Muscle layer of duodenum (tissue), 2 donors: ENCODE data around the gene RMC1.

Source experiments
- H3K27ac ChIP-seq: one replicate; pipeline ENCODE4 v1.7.0; 2013; ENCODE audit warnings: mild to moderate bottlenecking, low read length
- H3K27me3 ChIP-seq: one replicate; pipeline ENCODE4 v1.7.0; 2013; ENCODE audit warnings: low read depth, mild to moderate bottlenecking, control low read depth, low read length
- H3K36me3 ChIP-seq, 2 donors: one replicate each; pipeline ENCODE4 v1.7.0; 2013; ENCODE audit warnings: low read length in 2 of 2, control low read depth in 1 of 2, mild to moderate bottlenecking in 1 of 2; ENCODE audit not compliant: insufficient read depth in 2 of 2, control insufficient read depth in 1 of 2
- H3K4me1 ChIP-seq, 2 donors: one replicate each; pipeline ENCODE4 v1.7.0; 2013; ENCODE audit warnings: low read length in 2 of 2, mild to moderate bottlenecking in 2 of 2, control low read depth in 1 of 2, moderate library complexity in 1 of 2; ENCODE audit not compliant: insufficient read depth in 2 of 2, control insufficient read depth in 1 of 2
- H3K4me3 ChIP-seq, 2 donors: one replicate each; pipeline ENCODE4 v1.7.0; 2013; ENCODE audit warnings: low read length in 2 of 2, low read depth in 1 of 2, mild to moderate bottlenecking in 1 of 2
- H3K9me3 ChIP-seq, 2 donors: one replicate each; pipeline ENCODE4 v1.7.0; 2013; ENCODE audit warnings: low read length in 2 of 2, control low read depth in 1 of 2, mild to moderate bottlenecking in 1 of 2; ENCODE audit not compliant: control insufficient read depth in 1 of 2
- donor health status: healthy.

The RMC1 gene

DNA sequence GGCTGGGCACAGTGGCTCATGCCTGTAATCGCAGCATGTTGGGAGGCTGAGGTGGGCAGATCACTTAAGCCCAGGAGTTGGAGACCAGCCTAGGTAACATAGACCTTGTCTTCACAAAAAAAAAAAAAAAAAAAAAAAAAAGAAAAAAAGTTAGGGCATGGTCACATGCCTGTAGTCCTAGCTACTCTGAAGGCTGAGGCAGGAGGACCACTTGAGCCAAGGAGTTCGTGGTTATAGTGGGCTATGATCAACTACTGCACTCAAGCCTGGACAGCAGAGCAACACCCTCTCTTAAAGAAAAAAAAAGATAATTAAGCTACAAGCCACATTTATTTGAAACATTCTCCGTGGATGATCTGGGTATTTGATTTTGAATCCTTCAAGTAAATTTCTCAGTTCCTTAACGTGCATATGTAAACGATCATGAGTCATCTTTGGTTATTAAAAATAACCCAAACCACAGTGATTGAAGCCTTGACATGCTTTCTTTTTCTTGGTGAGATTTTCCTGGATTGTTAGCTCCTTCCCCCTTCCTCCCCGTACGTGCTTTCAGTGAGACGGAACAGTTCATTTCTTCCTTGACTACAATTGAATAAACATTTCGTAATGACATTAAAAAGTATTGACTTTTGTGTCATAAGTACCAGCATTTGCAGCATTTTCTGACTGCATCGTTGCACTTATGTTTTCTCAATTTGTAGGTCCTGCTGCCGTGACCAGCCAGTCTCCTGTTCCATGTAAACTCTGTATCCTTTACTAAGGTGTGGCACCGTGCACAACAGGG lies 20.3 kb downstream of the RMC1 start:
- Histone ChIP-seq H3K4me1 (no peaks in the 10 kb centered on the region), H3K27me3 (no peaks in the 10 kb centered on the region), H3K36me3 (peaks cover 66 to 80% of the 10 kb centered on the region in 2 donors), H3K4me3 (no peak overlapping the region), H3K27ac (no peak overlapping the region), H3K9me3 (no peaks in the 10 kb centered on the region)

DNA sequence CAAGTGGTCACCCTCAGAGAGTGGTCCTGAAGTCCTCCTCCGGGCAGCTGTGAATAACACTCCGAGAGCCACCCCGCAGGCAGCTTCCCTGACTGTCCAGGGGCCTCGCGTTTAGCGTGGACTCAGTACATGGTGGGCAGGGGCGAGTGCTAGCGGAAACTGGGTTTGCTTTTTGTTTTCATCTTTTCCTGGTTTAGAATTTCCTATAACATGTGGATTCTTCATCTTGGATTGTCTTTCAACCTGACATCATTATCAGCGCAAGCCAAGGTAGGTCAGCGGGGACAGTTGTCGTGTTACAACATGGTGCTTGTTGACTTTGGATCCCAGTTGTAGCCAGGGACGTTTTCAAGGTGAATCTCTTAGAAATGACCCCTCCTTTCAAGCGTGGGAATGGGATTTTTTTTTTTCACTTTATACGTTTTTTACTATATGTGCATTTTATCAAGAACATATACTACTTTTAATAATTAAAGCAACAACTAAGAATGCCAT lies 20.9 kb downstream of the RMC1 start:
- Histone ChIP-seq H3K4me1 (no peaks in the 10 kb centered on the region), H3K27ac (no peak overlapping the region), H3K4me3 (no peak overlapping the region), H3K36me3 (peaks cover 67 to 78% of the 10 kb centered on the region in 2 donors), H3K9me3 (no peaks in the 10 kb centered on the region), H3K27me3 (no peaks in the 10 kb centered on the region)

DNA sequence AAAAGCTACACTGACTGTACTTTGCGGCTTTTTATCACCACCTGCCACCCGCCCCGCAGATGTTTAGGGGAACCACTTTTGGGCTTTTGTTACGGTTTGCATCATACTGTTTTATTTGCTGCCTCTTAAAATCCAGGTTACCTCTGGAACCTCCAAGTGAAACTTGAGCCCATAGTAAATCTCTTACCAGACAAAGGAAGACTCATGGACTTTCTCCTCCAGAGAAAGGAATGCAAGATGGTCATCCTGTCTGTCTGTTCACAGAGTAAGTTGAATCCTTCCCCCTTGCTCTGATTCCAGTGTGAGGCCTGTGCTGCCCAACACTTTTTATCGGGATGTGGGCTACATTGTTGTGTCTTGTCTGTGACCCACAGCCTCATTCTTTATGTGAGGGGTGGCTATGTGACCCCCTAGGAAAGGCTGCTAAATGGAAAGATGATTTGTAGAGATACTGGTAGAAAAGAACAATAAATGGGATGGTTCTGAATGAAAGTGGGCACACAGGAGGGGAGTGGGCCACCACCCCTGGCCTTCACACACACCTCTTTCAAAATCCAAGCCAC lies 23.3 kb downstream of the RMC1 start:
- no peaks in the 10 kb centered on the region for H3K27me3 ChIP-seq

DNA sequence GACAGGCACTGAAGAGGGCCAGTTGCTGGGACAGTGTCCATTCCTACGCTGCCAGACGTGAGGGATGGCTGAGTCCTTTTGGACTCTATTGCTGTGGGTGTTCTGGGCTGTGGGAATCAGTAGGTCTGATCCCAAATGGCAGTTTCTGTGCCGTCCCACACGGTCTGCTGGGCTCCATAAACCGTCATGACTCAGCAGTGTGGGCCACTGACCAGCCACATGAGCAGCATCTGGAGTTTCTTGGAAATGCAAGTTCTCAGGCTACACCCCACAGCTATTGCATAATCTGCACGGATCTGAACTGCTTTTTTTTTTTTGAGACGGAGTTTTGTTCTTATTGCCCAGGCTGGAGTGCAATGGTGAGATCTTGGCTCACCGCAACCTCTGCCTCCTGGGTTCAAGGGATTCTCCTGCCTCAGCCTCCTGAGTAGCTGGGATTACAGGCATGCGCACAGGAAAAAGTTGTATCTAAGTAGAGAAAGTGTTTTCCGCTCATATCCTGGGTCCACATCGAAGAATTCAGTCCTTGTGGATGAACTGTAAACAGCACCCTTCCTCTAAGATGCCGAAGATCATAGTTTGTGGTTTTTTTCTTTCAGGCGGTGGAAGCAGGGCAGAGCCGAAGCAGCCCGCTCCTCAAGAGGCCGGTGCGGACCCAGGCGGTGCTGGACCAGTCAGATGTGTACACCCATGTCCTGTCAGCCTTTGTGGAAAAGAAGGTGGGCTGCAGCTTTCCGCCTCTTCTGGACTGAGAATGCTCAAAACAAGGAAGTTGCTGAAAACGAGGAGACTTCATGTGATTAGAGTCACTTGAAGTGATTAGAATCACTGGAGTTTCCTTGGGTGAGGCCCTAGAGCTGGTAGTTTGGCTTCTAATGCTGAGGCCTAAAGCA lies 25.5 kb downstream of the RMC1 start:
- H3K36me3 ChIP-seq = peaks cover 66 to 84% of the 10 kb centered on the region in 2 donors
- H3K4me1 ChIP-seq = peaks cover 0 to 7% of the 10 kb centered on the region in 2 donors
- H3K4me3 ChIP-seq = no peak overlapping the region
- H3K27me3 ChIP-seq = no peaks in the 10 kb centered on the region
- no peaks in the 10 kb centered on the region for H3K9me3 ChIP-seq
- no peak overlapping the region for H3K27ac ChIP-seq

More for the DNA sequence above, 23.3 kb downstream of the RMC1 start:
- H3K27ac ChIP-seq = no peak overlapping the region
- H3K9me3 ChIP-seq = no peaks in the 10 kb centered on the region
- no peaks in the 10 kb centered on the region for H3K4me1 ChIP-seq
- H3K4me3 ChIP-seq = no peak overlapping the region
- peaks cover 72 to 78% of the 10 kb centered on the region in 2 donors for H3K36me3 ChIP-seq

DNA sequence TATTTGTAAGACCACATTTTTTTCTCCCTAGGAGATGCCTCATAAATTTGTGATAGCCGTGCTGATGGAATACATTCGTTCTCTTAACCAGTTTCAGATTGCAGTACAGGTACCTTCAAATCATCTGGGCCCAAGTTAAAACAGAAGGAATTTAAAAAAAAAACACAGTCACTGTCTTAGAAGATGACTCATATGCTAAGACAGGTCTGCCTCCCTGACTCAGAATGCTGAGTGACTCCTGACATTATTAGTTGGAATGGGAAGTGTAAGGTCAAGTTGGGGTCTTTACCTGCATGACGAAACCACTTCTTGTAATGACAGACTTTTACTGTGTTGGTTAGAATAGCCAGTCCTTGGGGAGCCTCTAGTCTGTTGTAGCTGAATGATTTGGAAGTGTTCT lies 26.3 kb downstream of the RMC1 start:
- H3K4me1 ChIP-seq = peaks cover 0 to 7% of the 10 kb centered on the region in 2 donors
- no peak overlapping the region for H3K27ac ChIP-seq
- peaks cover 66 to 87% of the 10 kb centered on the region in 2 donors for H3K36me3 ChIP-seq
- H3K27me3 ChIP-seq = no peaks in the 10 kb centered on the region
- no peak overlapping the region for H3K4me3 ChIP-seq
- H3K9me3 ChIP-seq = no peaks in the 10 kb centered on the region

DNA sequence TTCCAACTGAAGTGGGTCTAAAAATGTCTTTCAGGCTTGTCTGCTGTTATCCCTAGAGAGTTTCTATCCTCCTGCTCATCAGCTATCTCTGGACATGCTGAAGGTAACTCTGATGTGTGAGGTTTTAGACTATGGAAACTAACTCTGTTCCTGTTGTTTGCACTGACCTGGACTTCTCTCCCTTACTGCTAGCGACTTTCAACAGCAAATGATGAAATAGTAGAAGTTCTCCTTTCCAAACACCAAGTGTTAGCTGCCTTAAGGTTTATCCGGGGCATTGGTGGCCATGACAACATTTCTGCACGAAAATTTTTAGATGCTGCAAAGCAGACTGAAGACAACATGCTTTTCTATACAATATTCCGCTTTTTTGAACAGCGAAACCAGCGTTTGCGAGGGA lies 26.9 kb downstream of the RMC1 start:
- H3K4me3 ChIP-seq = no peak overlapping the region
- no peaks in the 10 kb centered on the region for H3K27me3 ChIP-seq
- no peaks in the 10 kb centered on the region for H3K9me3 ChIP-seq
- peaks cover 71 to 93% of the 10 kb centered on the region in 2 donors for H3K36me3 ChIP-seq
- H3K27ac ChIP-seq = no peak overlapping the region
- peaks cover 0 to 7% of the 10 kb centered on the region in 2 donors for H3K4me1 ChIP-seq

DNA sequence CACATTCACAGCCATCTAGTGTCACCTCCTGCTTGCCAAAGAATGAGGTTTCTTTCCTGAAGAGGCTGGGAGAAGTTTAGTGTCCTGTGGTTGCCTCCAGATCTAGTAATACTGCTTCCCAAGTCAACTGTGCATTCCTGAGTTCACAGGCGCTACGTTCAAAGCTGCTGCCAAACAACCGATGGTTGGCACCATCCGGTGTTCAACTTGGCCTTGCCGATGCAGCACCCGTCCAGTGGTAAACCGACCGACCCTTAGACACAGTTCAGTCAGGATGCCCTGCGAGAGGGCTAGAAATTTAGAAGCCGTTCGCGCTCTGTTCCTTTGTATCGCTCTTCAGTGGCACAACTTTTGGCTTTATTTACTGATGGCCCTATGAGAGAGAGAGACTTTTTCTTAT lies 28.6 kb downstream of the RMC1 start:
- no peaks in the 10 kb centered on the region for H3K9me3 ChIP-seq
- peaks cover 80 to 93% of the 10 kb centered on the region in 2 donors for H3K36me3 ChIP-seq
- no peaks in the 10 kb centered on the region for H3K27me3 ChIP-seq
- H3K4me1 ChIP-seq = peaks cover 0 to 7% of the 10 kb centered on the region in 2 donors
- H3K27ac ChIP-seq = no peak overlapping the region
- no peak overlapping the region for H3K4me3 ChIP-seq

DNA sequence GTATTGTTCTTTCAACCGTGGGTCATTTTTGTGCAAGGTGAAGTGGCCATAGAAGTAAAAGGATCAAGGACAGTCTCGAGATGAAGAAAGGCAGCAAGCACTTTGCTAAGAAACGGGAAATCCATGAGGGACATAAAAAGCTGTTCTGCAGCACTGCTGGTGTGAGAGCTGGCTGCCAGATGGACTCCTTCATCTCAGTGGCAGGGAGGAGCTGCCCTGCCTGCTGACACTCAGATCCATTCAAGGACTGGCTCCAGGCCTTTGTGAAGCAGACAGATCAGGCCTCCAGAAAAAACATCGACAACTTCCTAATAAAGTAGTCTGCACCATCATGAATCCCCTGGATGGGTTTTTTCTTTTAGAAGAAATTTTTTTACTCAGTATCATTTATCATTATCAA lies 29.5 kb downstream of the RMC1 start:
- H3K36me3 ChIP-seq = peaks cover 83 to 95% of the 10 kb centered on the region in 2 donors
- H3K9me3 ChIP-seq = no peaks in the 10 kb centered on the region
- peaks cover 0 to 7% of the 10 kb centered on the region in 2 donors for H3K4me1 ChIP-seq
- H3K4me3 ChIP-seq = no peak overlapping the region
- no peaks in the 10 kb centered on the region for H3K27me3 ChIP-seq
- no peak overlapping the region for H3K27ac ChIP-seq

DNA sequence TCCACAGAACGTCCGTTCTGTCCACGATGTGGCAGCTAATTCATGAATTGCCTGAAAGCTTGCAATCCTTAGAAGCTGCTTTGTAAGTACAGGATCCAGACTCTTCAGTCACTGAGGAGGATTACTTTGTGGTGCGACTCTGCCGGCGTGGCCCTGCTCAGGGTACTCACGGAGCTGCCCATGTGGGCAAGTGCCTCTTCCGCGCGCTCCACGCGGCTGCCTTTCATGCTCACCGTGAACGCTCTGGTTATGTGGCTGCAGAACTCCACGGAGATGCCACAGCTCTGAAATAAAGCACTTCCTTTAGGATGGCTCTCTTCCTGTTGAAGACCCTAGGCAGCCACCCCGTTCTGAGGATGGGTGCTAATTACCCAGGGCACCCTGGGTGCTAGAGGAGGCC lies 31.0 kb downstream of the RMC1 start:
- H3K9me3 ChIP-seq = no peaks in the 10 kb centered on the region
- no peak overlapping the region for H3K4me3 ChIP-seq
- H3K4me1 ChIP-seq = peaks cover 0 to 7% of the 10 kb centered on the region in 2 donors
- peaks cover 83 to 97% of the 10 kb centered on the region in 2 donors for H3K36me3 ChIP-seq
- no peaks in the 10 kb centered on the region for H3K27me3 ChIP-seq
- H3K27ac ChIP-seq = no peak overlapping the region

DNA sequence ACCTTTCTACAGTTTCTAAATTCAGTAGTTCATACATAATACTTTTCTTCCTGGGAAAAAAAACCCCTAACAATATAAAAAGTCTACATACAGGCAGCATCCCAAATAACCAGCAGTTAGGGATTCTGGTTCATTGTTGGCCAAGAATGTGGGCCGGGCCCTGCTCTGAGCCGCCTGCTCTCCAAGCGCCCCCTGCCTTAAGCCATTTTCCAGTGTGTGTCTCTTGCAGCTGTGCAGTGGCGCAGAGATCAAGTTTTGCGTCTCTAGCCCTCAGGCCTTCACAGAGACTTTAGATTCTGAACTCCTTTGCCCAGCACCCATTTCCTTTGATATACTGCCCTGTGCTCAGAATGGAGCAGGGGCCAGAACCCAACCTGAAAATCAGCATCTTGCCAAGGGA lies 32.9 kb downstream of the RMC1 start:
- H3K4me3 ChIP-seq = no peak overlapping the region
- H3K9me3 ChIP-seq = no peaks in the 10 kb centered on the region
- no peaks in the 10 kb centered on the region for H3K27me3 ChIP-seq
- H3K27ac ChIP-seq = no peak overlapping the region
- H3K36me3 ChIP-seq = peaks cover 83 to 96% of the 10 kb centered on the region in 2 donors
- H3K4me1 ChIP-seq = peaks cover 0 to 7% of the 10 kb centered on the region in 2 donors

DNA sequence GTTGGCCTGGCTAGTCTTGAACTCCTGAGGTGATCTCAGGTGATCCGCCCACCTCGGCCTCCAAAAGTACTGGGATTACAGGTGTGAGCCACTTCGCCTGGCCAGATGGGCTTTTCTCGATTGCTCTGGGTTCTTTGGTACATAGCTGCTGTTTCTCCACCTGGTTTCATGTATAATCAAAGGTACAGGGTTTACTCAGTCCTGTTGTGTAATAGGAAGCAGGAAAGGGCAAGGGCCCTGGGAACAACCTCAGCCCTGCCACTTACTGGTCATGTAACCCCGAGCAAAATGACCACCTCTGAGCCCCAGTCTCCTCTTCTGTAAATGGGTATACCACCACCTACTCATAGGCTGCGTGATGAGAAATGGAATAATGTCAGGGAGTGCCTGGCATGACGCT lies 34.0 kb downstream of the RMC1 start:
- Histone ChIP-seq H3K27ac (no peak overlapping the region), H3K4me1 (peaks cover 0 to 7% of the 10 kb centered on the region in 2 donors), H3K27me3 (no peaks in the 10 kb centered on the region), H3K36me3 (peaks cover 83 to 94% of the 10 kb centered on the region in 2 donors), H3K9me3 (no peaks in the 10 kb centered on the region), H3K4me3 (no peak overlapping the region)
